M059J (cell line): ENCODE data around the gene PSMD11. TPM values are rescaled to one million over a fixed set of nuclear protein-coding genes. Genes with fewer than 3 reads are reported as not detected.
"Not testable (repeated sequence)": the region's sequence is repeated elsewhere in the genome, so short reads cannot be mapped to it uniquely, and the experiment has no call there.

Experiments
- DNase-seq: peaks from one replicate; pipeline ENCODE4 v3.0.0-alpha.2; 2012; ENCODE audit warnings: low read depth
- total RNA-seq: library from RNA; depleted of rRNA; stranded (reverse); fragments of >200 nt; shearing (Covaris generic); gene quantifications from 2 replicates; pipeline ENCODE4 v1.2.3, GENCODE V29; 2014

The PSMD11 gene
- total RNA-seq, 1 experiment from 2014 or later = 102 TPM

- no peak for DNase-seq
These were observed 69.3 kb downstream of the PSMD11 start for GRCh38 chr17:32513579-32513978.

GRCh38 chr17:32514606-32515005 is 70.3 kb downstream of the PSMD11 start:
- no peak for DNase-seq

GRCh38 chr17:32515677-32516383 is 71.5 kb downstream of the PSMD11 start:
- no peak for DNase-seq

DNA sequence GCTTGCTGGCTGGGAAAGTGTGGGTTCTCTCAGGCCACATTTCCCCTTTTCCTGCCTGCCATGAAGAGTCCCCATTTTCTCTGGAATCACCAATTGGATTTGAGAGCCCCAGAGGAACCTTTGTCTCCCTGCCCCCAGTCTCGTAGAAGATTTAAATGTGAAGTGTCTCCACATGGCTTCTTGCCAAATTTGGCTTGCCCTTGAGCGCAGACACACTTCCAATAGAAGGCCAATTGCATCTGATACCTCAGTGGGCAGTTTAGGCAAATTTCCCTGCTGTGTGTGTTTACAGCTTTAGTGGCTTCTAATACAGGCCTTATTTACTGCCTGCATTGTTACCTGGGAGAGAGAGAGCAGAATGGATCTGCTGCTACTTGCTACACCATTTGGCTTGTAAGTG is 72.1 kb downstream of the PSMD11 start:
- no peak for DNase-seq

- DNase-seq = no peak
These were observed 72.8 kb downstream of the PSMD11 start for GRCh38 chr17:32516940-32517701.

GRCh38 chr17:32517982-32518381 is 73.7 kb downstream of the PSMD11 start:
- DNase-seq = no peak

DNA sequence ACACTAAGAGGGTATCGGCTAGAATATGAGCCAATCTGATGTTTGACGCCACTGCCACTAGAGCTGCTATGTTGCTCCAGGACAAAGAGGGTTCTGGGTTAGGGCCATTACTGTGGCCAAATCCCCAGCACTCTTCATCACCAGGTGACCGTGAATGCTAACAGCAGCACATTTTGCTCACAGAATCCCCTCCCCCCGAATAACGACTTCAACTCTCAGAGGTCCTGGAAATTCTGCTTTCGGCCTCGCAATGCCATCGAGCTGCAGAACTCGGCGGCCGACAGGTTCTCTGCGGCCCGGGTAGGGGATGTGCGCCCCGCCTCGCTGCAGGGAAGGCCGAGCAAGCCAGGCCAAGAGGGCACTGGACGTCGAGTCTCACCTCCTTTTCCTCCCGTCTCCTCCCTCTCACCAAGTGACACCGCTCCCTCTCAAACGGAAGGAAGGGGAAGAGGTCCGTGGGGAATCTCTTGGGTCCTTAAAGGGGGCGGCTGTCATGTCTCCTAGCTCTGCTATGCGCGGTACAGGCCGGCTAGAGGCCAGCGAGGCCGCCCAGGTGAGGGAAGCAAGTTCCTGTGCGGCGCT is 74.4 kb downstream of the PSMD11 start:
- DNase-seq = no peak

DNA sequence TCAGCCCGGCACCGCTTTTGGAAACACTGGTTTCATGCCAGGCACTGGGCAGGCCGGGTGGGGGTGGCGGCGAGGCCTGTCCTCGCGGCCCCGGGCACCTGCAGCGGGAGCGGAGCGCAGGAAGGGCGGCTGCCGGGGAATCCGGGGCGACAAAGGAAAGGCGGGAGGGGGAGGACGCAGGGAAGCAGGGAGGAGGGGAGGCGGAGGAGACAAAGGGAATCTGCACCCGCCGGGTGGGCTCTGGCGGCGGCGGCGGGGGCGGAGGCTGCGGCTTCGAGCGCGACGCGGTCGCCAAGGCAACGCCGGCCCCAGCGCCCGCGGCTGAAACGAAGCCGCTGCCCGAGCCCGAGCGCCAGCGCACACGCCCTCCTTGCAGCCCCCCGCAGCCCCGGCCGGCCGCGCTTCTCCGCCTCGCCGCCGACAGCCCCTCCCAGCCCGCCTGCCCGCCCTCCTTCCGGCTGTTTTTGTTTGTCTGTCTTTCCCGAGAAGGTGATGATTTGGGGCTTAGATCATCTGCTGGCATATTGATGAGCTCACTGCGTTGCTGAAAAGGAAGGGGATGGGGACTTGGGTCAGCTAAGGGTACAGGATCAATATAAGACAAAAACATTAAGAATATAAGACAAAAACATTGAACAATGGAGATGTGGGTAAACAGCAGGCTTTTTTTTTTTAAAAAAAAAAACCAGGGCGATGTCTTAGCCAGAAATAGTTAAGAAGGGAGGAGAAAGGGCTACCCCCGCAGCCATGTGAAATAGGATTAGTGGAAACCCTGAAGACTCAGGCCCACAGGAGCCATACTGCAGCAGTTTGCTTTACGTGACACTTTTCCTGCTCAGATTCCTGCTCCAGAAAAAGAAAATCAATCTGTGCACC is 75.2 kb downstream of the PSMD11 start:
- peak; percentile 56 for DNase-seq

- peak; percentile 35 for DNase-seq
These were observed 75.9 kb downstream of the PSMD11 start for GRCh38 chr17:32520104-32520701.

DNA sequence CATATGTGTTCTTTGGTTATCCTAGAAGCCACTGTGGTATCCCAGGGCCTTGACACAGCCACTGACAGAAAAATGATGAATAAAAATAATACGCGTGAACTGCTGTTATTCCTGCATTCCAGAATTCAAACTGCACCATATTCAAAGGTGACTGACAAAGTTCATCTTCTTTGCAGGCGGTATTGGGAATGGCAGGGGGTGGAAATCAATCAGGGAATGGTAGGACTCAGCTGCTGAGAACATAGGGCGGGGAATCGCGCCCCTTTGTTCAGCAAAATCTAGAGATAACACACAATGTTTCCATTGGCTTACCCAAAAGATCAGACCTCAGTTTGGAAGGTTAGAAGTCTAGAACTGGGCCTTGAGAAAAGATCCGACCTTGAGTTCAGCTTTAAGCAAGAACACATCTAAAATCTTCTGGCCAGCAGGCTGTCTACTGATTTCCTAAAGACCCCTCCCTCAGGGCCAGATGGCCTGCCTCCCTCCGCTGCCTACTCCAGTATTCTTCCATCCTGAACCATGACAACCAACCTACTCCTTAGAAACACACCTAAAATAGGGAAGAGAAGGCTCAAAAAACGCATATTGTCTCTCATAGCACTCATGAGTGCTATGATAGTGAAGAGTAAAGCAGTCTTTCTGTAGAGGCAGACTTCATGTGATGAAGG is 76.6 kb downstream of the PSMD11 start:
- no peak for DNase-seq

- no peak for DNase-seq
These were observed 78.8 kb downstream of the PSMD11 start for GRCh38 chr17:32523017-32523680.

- DNase-seq = no peak
These were observed 79.7 kb downstream of the PSMD11 start for GRCh38 chr17:32523827-32524552.

- DNase-seq = not testable (repeated sequence)
These were observed 80.2 kb downstream of the PSMD11 start for GRCh38 chr17:32524553-32524880.

GRCh38 chr17:32525122-32525521 is 80.8 kb downstream of the PSMD11 start:
- peak; percentile 54 for DNase-seq

- DNase-seq = no peak
These were observed 82.8 kb downstream of the PSMD11 start for GRCh38 chr17:32527146-32527545.

DNA sequence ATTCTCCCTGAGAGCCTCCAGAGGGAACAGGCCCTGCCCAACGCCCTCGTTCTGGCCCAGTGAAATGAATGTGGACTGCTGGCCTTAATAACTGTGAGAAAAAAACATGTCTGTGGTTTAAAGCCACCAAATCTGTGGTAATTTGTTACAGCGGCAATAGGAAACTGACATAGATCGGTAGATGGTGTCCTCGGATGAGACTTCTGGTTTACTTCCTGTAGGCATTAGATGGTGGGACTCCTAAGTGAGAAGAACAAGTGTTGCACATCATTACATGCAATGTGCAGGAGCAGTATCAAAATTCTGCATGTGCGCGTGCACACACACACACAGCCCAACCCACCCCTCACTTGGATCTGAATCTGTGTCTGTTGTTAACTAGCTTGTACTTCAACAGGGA is 84.5 kb downstream of the PSMD11 start:
- DNase-seq = no peak

DNA sequence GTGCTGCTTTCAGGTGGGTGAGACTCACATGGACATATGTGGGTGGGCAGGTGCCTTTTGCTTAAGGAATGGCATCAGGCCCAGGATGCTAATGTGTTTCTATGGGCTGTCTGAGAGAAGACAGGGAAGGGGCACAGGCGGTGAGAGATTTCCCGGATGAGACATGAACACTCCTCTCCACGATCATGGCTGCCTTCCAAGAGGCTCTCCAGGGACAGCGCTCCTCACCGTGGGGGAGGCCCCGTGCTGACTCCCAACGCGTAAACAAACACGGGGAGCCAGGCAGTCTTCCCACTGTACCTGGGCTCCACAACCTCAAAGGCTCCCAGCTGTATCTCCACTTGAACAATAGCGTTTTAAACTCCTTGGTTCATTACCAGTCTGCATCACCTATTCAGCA is 85.3 kb downstream of the PSMD11 start:
- peak; percentile 40 for DNase-seq
